Inferior parietal cortex (tissue), 1 donor: ENCODE results near the gene ACACA.
"Not testable (repeated sequence)": the region's sequence is repeated elsewhere in the genome, so short reads cannot be mapped to it uniquely, and the experiment has no call there.

Experiments used
- DNase-seq: peaks from one replicate; pipeline ENCODE4 v3.0.0-alpha.2; 2016; ENCODE audit errors: extremely low spot score

ACACA gene

GRCh38 chr17:37393352-37393751 lies 13.3 kb downstream of the ACACA start:
- no peak for DNase-seq

GRCh38 chr17:37392024-37392590 lies 14.5 kb downstream of the ACACA start:
- DNase-seq: no peak

GRCh38 chr17:37391146-37391545 lies 15.5 kb downstream of the ACACA start:
- no peak for DNase-seq

- no peak for DNase-seq
These were observed 17.5 kb downstream of the ACACA start for GRCh38 chr17:37389160-37389559.

GRCh38 chr17:37388266-37388665 lies 18.4 kb downstream of the ACACA start:
- no peak for DNase-seq

- no peak for DNase-seq
These were observed 20.2 kb downstream of the ACACA start for GRCh38 chr17:37386462-37386861.

GRCh38 chr17:37385474-37385990 lies 21.1 kb downstream of the ACACA start:
- DNase-seq: no peak

- DNase-seq: no peak
These were observed 22.0 kb downstream of the ACACA start for GRCh38 chr17:37384560-37385149.

- no peak for DNase-seq
These were observed 24.6 kb downstream of the ACACA start for GRCh38 chr17:37382056-37382455.

- no peak for DNase-seq
These were observed 30.9 kb downstream of the ACACA start, which contains the start of gene C17orf78 for GRCh38 chr17:37375706-37376105. Gene C17orf78 (plus strand): TSS chr17:37375985. CDS start chr17:37376093, 108 bp downstream.

GRCh38 chr17:37373530-37374159 lies 33.0 kb downstream of the ACACA start:
- peak; percentile 83 for DNase-seq

- no peak for DNase-seq
These were observed 38.1 kb downstream of the ACACA start for GRCh38 chr17:37368577-37368976.

- no peak for DNase-seq
These were observed 41.0 kb downstream of the ACACA start for GRCh38 chr17:37365589-37365988.

GRCh38 chr17:37361543-37361942 lies 45.1 kb downstream of the ACACA start:
- DNase-seq: no peak

- DNase-seq: no peak
These were observed 46.0 kb downstream of the ACACA start for GRCh38 chr17:37360632-37361031.

GRCh38 chr17:37359682-37360188 lies 46.9 kb downstream of the ACACA start:
- DNase-seq: no peak

GRCh38 chr17:37358830-37359681 lies 47.6 kb downstream of the ACACA start:
- peak; percentile 86 for DNase-seq

- DNase-seq: peak; percentile 45
These were observed 48.4 kb downstream of the ACACA start for GRCh38 chr17:37358098-37358829.

- not testable (repeated sequence) for DNase-seq
These were observed 49.7 kb downstream of the ACACA start for GRCh38 chr17:37356796-37357569.

- not testable (repeated sequence) for DNase-seq
These were observed 59.7 kb downstream of the ACACA start for GRCh38 chr17:37346863-37347402.
